Hepatic stellate cell (primary cell): ENCODE measurements around the gene FBXL12.
A peak's percentile ranks its signal among the peaks of the same experiment; 100 is the strongest.
"Not testable (repeated sequence)": the region's sequence is repeated elsewhere in the genome, so short reads cannot be mapped to it uniquely, and the experiment has no call there.

Experiments used
- DNase-seq: peaks from one replicate; pipeline ENCODE4 v3.0.0; 2011; ENCODE audit warnings: low spot score

The FBXL12 gene

DNA sequence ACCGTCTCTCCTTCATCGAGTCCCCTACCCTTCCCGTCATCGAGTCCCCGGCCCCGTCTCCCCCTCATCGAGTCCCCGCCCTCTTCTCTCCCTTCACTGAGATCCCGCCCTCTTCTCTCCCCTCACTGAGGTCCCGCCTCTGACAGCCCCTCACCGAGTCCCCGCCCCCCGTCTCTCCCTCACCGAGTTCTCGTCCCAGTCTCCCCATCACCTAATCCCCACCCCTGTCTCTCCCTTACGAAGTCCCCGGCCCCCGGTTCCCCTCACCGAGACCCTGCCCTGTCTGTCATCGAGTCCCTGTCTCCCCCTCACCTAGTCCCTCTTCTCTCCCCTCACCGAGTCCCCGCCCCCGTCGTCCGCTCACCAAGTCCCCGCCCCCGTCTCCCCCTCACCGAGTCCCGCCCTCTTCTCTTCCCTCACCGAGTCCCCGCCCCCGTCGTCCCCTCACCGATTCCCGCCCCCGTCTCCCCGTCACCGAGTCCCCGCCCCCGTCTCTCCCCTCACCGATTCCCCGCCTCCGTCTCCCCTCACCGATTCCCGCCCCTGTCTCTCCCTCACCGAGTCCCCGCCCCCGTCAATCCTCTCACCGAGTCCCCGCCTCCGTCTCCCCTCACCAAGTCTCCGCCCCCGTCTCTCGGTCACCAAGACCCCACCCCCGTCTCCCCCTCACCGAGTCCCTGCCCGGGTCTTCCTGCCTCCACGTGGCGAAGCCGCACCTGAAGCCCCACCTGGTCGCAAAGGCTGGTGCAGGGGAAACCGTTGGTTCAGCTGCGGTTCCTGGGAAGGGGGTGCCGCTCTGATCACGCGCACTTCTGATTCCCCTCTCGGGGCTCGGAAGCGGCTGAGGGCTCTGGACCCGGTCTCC, 26.4 kb downstream of the FBXL12 start:
- DNase-seq = peak; percentile 90

DNA sequence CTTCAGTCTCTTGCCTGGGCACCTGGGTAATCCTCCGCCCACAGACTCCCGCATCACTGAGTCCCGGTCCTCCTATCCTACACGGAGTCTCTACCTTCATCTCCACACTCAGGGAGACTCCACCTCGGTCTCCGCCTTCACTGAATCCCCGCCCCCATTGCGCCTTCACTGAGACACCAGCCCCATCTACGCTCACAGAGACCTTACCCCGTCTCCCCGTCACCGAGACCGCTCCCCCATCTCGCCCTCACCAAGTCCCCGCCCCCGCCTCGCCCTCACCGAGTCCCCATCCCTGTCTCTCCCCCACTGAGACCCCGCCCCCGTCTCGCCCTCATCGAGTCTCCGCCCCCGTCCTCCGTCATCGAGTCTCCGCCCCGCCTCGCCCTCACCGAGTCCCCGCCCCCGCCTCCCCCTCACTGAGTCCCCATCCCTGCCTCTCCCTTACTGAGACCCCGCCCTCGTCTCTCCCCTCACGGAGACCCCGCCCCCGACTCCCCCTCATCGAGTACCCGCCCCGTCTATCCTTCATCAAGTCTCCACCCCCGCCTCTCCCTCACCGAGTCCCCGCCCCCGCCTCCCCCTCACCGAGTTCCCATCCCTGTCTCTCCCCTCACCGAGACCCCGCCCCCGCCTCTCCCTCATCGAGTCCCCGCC, 27.2 kb downstream of the FBXL12 start:
- peak; percentile 94 for DNase-seq

DNA sequence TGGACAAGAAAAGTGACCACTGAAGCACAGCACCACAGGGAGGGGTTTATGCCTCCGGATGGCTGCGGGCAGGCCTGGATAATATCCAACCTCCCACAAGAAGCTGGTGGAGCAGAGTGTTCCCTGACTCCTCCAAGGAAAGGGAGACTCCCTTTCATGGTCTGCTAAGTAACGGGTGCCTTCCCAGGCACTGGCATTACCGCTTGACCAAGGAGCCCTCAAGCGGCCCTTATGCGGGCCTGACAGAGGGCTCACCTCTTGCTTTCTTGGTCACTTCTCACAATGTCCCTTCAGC, 27.9 kb downstream of the FBXL12 start:
- not testable (repeated sequence) for DNase-seq

DNA sequence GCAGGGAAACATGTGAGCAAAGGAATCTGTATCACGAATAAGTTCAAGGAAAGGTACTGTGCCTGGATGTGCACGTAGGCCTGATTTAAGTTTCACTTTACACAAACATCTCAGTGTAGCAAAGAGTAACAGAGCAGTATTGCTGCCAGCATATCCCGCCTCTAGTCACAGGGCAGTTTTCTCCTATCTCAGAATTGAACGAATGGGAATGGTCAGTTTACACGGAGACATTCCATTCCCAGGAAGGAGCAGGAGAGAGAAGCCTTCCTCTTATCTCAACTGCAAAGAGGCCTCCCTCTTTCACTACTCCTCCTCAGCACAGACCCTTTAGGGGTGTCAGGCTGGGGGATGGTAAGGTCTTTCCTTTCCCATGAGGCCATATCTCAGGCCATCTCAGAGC, 29.3 kb downstream of the FBXL12 start:
- DNase-seq = not testable (repeated sequence)

DNA sequence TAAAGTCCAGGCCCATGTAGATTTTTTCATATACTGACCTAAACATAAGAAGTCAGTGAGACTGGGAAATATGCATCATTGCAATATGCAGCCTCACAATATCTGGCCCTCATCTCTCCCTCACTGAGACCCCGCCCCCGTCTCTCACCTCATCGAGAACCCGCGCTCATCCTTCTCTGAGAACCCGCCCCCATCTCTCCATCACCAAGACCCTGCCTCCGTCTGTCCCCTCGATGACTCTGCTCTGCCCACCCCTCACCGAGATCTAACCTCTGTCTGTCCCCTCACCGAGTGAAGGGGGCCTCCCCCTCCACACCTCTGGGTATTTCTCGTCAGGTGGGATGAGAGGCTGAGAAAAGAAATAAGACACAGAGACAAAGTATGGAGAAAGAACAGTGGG, 29.8 kb downstream of the FBXL12 start:
- DNase-seq = no peak

DNA sequence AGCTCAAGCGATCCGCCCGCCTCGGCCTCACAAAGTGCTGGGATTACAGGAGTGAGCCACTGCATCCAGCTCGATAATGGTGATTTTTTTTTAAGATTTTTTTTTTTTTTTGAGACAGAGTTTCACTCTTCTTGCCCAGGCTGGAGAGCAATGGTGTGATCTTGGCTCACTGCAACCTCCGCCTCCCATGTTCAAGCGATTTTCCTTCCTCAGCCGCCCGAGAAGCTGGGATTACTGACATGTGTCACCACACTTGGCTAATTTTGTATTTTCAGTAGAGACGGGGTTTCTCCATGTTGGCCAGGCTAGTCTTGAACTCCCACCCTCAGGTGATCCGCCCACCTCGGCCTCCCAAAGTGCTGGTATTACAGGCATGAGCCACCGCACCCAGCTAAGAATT, 30.3 kb downstream of the FBXL12 start:
- DNase-seq = not testable (repeated sequence)

DNA sequence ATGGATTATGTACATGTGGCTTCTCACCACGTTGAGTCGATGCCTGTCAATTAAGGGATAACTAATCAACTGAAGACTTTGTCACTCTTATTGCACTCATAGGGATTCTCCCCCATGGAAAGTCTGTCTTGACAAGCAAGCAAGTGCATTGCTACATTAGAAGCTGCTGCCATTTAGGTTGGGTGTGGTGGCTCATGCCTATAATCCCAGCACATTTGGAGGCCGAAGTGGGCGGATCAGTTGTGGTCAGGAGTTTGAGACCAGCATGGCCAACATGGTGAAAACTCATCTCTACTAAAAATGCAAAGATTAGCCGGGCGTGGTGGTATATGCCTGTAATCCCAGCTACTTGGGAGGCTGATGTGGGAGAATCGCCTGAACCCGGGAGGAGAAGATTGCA, 32.1 kb downstream of the FBXL12 start:
- DNase-seq = no peak

DNA sequence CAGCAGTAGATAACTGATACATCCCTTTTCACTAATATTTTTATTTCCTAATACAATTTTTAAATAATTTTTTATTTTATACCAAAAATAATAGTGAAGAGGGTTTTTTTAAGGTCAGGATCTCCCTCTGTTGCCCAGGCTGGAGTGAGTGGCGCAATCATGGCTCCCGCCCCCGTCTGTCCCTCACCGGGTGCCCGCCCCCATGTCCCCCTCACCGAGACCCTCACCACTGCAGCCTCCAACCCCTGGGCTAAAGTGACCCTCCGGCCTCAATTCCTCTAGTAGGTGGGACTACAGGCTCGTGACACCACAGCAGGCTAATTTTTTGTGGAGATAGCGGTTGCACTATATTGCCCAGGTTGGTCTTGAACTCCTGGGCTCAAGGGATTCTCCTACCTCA, 32.5 kb downstream of the FBXL12 start:
- DNase-seq = no peak

DNA sequence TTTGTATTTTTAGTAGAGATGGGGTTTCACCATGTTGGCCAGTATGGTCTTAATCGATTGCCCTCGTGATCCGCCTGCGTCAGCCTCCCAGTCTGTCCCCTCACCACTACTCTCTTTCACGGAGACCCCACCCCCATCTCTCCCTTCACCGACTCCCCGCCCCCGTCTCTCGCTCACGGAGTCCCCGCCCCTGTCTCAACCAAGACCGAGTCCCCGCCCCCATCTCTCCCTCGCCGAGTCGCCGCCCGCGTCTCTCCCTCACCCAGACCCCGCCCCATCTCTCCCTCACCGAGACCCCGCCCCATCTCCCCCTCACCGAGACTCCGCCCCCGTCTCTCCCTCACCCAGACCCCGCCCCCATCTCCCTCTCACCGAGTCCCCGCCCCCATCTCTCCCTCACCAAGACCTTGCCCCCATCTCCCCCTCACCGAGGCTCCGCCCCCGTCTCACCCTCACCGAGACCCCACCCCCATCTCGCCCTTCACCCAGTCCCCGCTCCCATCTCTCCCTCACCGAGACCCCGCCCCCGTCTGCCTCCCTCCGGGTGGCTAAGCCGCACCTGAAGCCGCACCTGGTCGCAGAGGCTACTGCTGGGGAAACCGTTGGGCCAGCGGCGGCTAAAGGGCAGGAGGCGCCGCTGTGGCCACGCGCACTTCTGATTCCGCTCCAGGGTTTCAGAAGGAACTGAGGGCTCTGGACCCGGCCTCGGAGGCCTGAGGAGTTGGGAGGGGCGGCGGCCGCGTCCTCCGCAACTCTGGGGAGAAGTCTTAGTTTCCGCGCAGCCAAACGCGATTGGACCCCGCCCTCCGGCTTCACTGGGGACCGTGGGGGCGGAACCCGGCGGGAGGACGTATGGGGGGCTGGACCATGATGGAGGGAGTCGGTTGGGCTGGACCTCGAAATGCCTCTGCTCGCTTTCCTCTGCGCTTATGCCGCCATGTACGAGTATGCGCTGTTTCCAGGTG, 33.2 kb downstream of the FBXL12 start:
- DNase-seq = peak; percentile 95

DNA sequence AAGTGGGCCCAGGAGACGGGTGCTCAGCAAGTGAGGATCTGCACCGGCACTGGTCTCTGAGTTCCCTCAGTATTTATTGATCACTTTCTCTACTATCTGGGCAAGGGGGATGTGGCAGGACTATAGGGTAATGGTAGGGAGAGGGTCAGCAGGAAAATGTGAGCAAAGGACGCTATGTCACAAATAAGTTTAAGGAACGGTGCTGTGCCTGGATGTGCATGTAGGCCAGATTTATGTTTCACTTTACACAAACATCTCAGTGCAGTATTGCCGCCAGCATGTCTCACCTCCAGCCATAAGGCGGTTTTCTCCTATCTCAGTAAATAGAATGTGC, 34.7 kb downstream of the FBXL12 start:
- not testable (repeated sequence) for DNase-seq

DNA sequence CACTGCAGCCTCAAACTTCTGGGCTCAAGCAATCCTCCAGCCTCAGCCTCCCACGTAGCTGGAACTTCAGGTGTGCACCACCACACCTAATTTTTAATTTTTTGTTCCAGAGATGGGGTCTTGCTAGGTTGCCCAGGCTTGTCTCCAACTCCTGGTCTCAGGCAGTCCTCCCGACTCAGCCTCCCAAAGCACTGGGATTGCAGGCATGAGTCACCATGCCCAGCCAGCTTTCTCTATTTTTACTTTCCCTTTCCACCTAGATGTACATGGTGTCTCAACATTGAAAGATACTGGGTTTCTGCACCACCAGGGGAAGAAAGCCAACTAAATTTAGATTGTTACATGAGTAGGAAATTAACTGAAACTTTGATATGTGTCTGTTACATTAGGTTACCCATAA, 36.5 kb downstream of the FBXL12 start:
- no peak for DNase-seq

DNA sequence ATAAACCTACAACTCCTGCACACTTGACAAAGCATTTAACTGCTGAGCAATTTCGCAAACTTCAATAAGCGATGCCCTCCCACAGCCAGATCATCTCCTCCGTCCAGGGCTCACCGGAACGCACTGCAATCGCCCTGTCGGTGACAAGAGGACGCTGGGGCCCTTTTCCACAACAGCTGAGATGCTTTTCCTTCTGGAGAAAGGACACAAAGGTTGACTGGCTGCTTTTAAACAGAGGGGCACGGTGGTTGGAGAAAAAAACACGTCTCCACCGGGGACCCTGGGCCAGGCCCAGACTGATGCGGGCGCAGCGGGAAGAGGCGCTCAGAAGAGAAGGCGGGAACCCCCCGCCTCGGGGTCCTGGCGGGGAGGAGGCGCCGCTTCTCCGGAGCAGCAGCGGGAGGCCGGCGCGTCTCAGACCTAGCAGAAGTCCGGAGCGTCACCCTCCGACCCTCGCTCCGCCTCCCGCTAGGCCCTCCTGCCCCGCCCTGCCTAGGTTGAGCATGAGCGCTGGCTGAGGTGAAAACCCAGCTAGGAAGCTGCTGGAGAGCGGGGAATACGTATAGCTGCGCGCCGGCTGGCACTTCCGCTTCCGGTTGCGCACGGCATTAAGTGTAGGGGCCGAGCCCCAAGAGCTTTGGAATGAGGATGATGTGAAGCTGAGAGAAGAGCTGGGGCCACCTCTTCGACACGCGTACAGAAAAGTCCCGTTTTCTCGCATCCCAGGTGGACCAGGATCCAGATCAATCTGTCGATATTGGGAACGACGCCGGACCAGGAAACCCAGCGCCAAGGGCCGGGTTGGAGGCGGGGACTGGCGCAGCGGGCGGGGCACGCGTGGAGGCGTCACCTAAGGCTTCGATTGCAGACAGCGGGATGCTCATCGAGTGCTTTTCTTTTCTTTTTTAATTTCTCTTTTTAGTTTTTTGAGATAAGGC, 50.4 kb downstream of the FBXL12 start, which contains the start of gene ZNF846:
TSS of gene ZNF846 (minus strand) at position 564 of the 938 bp plus-strand sequence. CDS start 3,788 bp downstream, outside the sequence.
- peak; percentile 93 for DNase-seq
